HEK293 (cell line): ENCODE data around the gene HMCN2.

Experiments
- GLI2 ChIP-seq: fragments of 450-650 bp; formaldehyde crosslinking; IDR thresholded peaks from 2 replicates; pipeline ENCODE4; 2017; ENCODE audit warnings: missing biosample characterization, missing genetic modification characterization, low read depth, borderline replicate concordance
- IKZF3 ChIP-seq: fragments of 450-650 bp; IDR thresholded peaks from 2 replicates; pipeline ENCODE4 v1.5.0; 2018; ENCODE audit warnings: missing biosample characterization, mild to moderate bottlenecking, missing genetic modification characterization, moderate library complexity
- KLF1 ChIP-seq: fragments of 450-650 bp; formaldehyde crosslinking; IDR thresholded peaks from 2 replicates; pipeline ENCODE4 v1.5.1; 2016; ENCODE audit warnings: missing biosample characterization, missing genetic modification characterization
- MZF1 ChIP-seq: fragments of 450-650 bp; formaldehyde crosslinking; IDR thresholded peaks from 2 replicates; pipeline ENCODE4 v1.5.1; 2017; ENCODE audit warnings: missing biosample characterization, missing genetic modification characterization, borderline replicate concordance
- TRIM28 ChIP-seq: IDR thresholded peaks from 2 replicates; pipeline ENCODE4 v1.6.1; 2011; ENCODE audit warnings: low read length, control low read depth, borderline replicate concordance
- ZBTB48 ChIP-seq: fragments of 450-650 bp; formaldehyde crosslinking; IDR thresholded peaks from 2 replicates; pipeline ENCODE4 v1.5.1; 2016; ENCODE audit warnings: missing biosample characterization, missing genetic modification characterization
- ZEB2 ChIP-seq: fragments of 450-650 bp; formaldehyde crosslinking; IDR thresholded peaks from 2 replicates; pipeline ENCODE4 v1.5.1; 2016; ENCODE audit warnings: missing biosample characterization, missing genetic modification characterization
- ZNF140 ChIP-seq: fragments of 450-650 bp; formaldehyde crosslinking; IDR thresholded peaks from 2 replicates; pipeline ENCODE4 v1.5.1; 2016; ENCODE audit warnings: missing biosample characterization, missing genetic modification characterization
- ZNF175 ChIP-seq: fragments of 450-650 bp; formaldehyde crosslinking; IDR thresholded peaks from 2 replicates; pipeline ENCODE4 v1.5.1; 2016; ENCODE audit warnings: missing biosample characterization, missing genetic modification characterization
- ZNF23 ChIP-seq: fragments of 450-650 bp; formaldehyde crosslinking; IDR thresholded peaks from 2 replicates; pipeline ENCODE4 v1.5.1; 2016; ENCODE audit warnings: missing biosample characterization, missing genetic modification characterization, borderline replicate concordance
- ZNF274 ChIP-seq, 2 experiments: fragments of 200-500 bp in 1 of 2; fragments of 450-650 bp in 1 of 2; sonication (Bioruptor generic) in 1 of 2; formaldehyde crosslinking in 1 of 2; IDR thresholded peaks; 2 replicates each; pipeline versions ENCODE4 v1.5.1 to v1.6.1; 2014 to 2016; ENCODE audit warnings: borderline replicate concordance in 1 of 2, inconsistent platforms in 1 of 2, low read length in 1 of 2, missing biosample characterization in 1 of 2, missing genetic modification characterization in 1 of 2
- ZNF302 ChIP-seq: fragments of 450-650 bp; formaldehyde crosslinking; IDR thresholded peaks from 2 replicates; pipeline ENCODE4 v1.5.1; 2016; ENCODE audit warnings: missing biosample characterization, missing genetic modification characterization, low read depth
- ZNF311 ChIP-seq: fragments of 450-650 bp; formaldehyde crosslinking; IDR thresholded peaks from 2 replicates; pipeline ENCODE4 v1.5.1; 2017; ENCODE audit warnings: missing biosample characterization, missing genetic modification characterization, borderline replicate concordance
- ZNF335 ChIP-seq: fragments of 450-650 bp; formaldehyde crosslinking; conservative IDR thresholded peaks from 2 replicates; pipeline ENCODE4 v1.5.1; 2016; ENCODE audit warnings: missing biosample characterization, missing genetic modification characterization
- ZNF37A ChIP-seq: fragments of 450-650 bp; IDR thresholded peaks from 2 replicates; pipeline ENCODE4 v1.5.1; 2018; ENCODE audit warnings: missing biosample characterization, missing genetic modification characterization
- ZNF423 ChIP-seq: fragments of 450-650 bp; formaldehyde crosslinking; IDR thresholded peaks from 2 replicates; pipeline ENCODE4 v1.5.1; 2016; ENCODE audit warnings: missing biosample characterization, missing genetic modification characterization
- ZNF501 ChIP-seq: fragments of 450-650 bp; formaldehyde crosslinking; IDR thresholded peaks from 2 replicates; pipeline ENCODE4 v1.5.1; 2016; ENCODE audit warnings: missing biosample characterization, missing genetic modification characterization
- ZNF558 ChIP-seq: fragments of 450-650 bp; formaldehyde crosslinking; IDR thresholded peaks from 2 replicates; pipeline ENCODE4 v1.5.1; 2016; ENCODE audit warnings: missing biosample characterization, missing genetic modification characterization
- ZNF623 ChIP-seq: fragments of 450-650 bp; formaldehyde crosslinking; IDR thresholded peaks from 2 replicates; pipeline ENCODE4 v1.5.1; 2016; ENCODE audit warnings: missing biosample characterization, missing genetic modification characterization
- ZNF768 ChIP-seq: fragments of 450-650 bp; formaldehyde crosslinking; IDR thresholded peaks from 2 replicates; pipeline ENCODE4 v1.5.1; 2018; ENCODE audit warnings: missing biosample characterization, mild to moderate bottlenecking, missing genetic modification characterization
- ZNF837 ChIP-seq: fragments of 450-650 bp; formaldehyde crosslinking; IDR thresholded peaks from 2 replicates; pipeline ENCODE4 v1.5.1; 2016; ENCODE audit warnings: missing biosample characterization, missing genetic modification characterization
- TF ChIP-seq, protein P1 (sequence below): fragments of 450-650 bp; formaldehyde crosslinking; IDR thresholded peaks from 2 replicates; pipeline ENCODE4 v1.5.1; 2016; ENCODE audit warnings: missing biosample characterization, missing genetic modification characterization, borderline replicate concordance
- TF ChIP-seq, protein P2 (sequence below): fragments of 450-650 bp; formaldehyde crosslinking; IDR thresholded peaks from 2 replicates; pipeline ENCODE4 v1.5.1; 2016; ENCODE audit warnings: missing biosample characterization, missing genetic modification characterization
- TF ChIP-seq, protein P3 (sequence below): fragments of 450-650 bp; formaldehyde crosslinking; IDR thresholded peaks from 2 replicates; pipeline ENCODE4 v1.5.1; 2016; ENCODE audit warnings: missing biosample characterization, missing genetic modification characterization
- TF ChIP-seq, protein P4 (sequence below): fragments of 450-650 bp; formaldehyde crosslinking; IDR thresholded peaks from 2 replicates; pipeline ENCODE4 v1.5.1; 2017; ENCODE audit warnings: missing biosample characterization, missing genetic modification characterization
- TF ChIP-seq, protein P5 (sequence below): fragments of 450-650 bp; formaldehyde crosslinking; IDR thresholded peaks from 2 replicates; pipeline ENCODE4 v1.5.1; 2017; ENCODE audit warnings: missing biosample characterization, missing genetic modification characterization
- TF ChIP-seq, protein P6 (sequence below): fragments of 450-650 bp; formaldehyde crosslinking; IDR thresholded peaks from 2 replicates; pipeline ENCODE4 v1.5.1; 2016; ENCODE audit warnings: missing biosample characterization, missing genetic modification characterization
- TF ChIP-seq, protein P7 (sequence below): fragments of 450-650 bp; formaldehyde crosslinking; IDR thresholded peaks from 2 replicates; pipeline ENCODE4 v1.5.0; 2017; ENCODE audit warnings: missing biosample characterization, missing genetic modification characterization, borderline replicate concordance

Gene HMCN2

DNA sequence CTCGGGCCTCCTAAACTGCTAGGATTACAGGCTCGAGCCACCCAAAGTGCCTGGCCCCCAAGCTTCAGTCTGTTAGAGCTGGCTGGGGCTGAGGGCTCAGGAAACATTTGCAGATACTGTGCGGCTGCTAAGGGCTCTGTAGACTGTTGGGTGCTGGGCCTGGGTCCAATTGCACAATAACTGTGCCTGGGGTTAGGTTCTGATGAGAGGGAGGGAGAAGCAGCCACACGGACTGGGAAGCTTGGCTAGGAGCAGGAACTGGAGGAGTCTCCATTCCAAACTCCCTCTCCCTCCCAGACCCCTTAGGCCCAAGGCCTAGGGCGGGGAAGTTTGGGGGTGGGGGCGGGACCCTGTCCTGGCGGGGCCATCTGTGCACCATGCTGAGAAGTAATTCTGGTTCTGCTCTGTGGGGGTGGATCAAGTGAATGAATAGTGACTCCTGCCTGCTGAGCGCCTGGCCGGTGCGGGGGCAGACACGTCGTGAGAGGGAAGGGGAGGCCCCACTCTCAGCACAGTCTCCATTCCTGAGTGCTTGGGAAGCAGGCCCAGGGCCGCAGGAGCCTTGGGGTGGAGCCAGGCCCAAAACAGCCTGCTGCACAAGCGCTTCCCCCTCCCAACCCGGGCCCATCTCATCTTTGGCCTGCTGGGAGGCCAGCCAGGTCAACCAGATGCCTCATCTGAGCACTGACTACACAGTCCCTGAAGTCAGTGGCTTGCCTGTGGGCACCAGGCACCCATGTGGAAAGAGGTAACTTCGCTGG is 180.7 kb downstream of the HMCN2 start (continued):
- TF ChIP-seq ZNF335 (no peak), ZNF623 (no peak), ZNF140 (tag by site-specific recombination) (no peak), ZBTB48 (tag by site-specific recombination) (peak; percentile 97), ZNF37A (tag by site-specific recombination) (no peak), TRIM28 (no peak), ZNF23 (tag by site-specific recombination) (no peak), ZNF175 (tag by site-specific recombination) (no peak), ZNF274 (IDR thresholded peaks at IDR 0.05; ENCODE audit: low read length) (no peak), ZNF274 (tag by site-specific recombination; IDR thresholded peaks at IDR 0.05; ENCODE audit: borderline replicate concordance) (no peak), KLF1 (peak; percentile 17; the same call in 1 of the 2 replicates), GLI2 (tag by site-specific recombination) (no peak), MZF1 (tag by site-specific recombination) (no peak), ZNF423 (tag by site-specific recombination) (no peak), ZNF768 (tag by site-specific recombination) (no peak), ZNF311 (tag by site-specific recombination) (no peak), ZEB2 (tag by site-specific recombination) (no peak), ZNF501 (tag by site-specific recombination) (no peak), ZNF302 (tag by site-specific recombination) (no peak), IKZF3 (peak; percentile 90), ZNF558 (tag by site-specific recombination) (no peak), ZNF837 (no peak)
- TF ChIP-seq, protein P1, sequence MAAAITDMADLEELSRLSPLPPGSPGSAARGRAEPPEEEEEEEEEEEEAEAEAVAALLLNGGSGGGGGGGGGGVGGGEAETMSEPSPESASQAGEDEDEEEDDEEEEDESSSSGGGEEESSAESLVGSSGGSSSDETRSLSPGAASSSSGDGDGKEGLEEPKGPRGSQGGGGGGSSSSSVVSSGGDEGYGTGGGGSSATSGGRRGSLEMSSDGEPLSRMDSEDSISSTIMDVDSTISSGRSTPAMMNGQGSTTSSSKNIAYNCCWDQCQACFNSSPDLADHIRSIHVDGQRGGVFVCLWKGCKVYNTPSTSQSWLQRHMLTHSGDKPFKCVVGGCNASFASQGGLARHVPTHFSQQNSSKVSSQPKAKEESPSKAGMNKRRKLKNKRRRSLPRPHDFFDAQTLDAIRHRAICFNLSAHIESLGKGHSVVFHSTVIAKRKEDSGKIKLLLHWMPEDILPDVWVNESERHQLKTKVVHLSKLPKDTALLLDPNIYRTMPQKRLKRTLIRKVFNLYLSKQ (tag by site-specific recombination), result no peak
- TF ChIP-seq, protein P2, sequence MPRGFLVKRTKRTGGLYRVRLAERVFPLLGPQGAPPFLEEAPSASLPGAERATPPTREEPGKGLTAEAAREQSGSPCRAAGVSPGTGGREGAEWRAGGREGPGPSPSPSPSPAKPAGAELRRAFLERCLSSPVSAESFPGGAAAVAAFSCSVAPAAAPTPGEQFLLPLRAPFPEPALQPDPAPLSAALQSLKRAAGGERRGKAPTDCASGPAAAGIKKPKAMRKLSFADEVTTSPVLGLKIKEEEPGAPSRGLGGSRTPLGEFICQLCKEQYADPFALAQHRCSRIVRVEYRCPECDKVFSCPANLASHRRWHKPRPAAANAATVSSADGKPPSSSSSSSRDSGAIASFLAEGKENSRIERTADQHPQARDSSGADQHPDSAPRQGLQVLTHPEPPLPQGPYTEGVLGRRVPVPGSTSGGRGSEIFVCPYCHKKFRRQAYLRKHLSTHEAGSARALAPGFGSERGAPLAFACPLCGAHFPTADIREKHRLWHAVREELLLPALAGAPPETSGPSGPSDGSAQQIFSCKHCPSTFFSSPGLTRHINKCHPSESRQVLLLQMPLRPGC (tag by site-specific recombination), result no peak
- TF ChIP-seq, protein P3, sequence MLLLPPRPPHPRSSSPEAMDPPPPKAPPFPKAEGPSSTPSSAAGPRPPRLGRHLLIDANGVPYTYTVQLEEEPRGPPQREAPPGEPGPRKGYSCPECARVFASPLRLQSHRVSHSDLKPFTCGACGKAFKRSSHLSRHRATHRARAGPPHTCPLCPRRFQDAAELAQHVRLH (tag by site-specific recombination), result no peak
- TF ChIP-seq, protein P4, sequence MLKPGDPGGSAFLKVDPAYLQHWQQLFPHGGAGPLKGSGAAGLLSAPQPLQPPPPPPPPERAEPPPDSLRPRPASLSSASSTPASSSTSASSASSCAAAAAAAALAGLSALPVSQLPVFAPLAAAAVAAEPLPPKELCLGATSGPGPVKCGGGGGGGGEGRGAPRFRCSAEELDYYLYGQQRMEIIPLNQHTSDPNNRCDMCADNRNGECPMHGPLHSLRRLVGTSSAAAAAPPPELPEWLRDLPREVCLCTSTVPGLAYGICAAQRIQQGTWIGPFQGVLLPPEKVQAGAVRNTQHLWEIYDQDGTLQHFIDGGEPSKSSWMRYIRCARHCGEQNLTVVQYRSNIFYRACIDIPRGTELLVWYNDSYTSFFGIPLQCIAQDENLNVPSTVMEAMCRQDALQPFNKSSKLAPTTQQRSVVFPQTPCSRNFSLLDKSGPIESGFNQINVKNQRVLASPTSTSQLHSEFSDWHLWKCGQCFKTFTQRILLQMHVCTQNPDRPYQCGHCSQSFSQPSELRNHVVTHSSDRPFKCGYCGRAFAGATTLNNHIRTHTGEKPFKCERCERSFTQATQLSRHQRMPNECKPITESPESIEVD (tag by site-specific recombination), result no peak
- TF ChIP-seq, protein P5, sequence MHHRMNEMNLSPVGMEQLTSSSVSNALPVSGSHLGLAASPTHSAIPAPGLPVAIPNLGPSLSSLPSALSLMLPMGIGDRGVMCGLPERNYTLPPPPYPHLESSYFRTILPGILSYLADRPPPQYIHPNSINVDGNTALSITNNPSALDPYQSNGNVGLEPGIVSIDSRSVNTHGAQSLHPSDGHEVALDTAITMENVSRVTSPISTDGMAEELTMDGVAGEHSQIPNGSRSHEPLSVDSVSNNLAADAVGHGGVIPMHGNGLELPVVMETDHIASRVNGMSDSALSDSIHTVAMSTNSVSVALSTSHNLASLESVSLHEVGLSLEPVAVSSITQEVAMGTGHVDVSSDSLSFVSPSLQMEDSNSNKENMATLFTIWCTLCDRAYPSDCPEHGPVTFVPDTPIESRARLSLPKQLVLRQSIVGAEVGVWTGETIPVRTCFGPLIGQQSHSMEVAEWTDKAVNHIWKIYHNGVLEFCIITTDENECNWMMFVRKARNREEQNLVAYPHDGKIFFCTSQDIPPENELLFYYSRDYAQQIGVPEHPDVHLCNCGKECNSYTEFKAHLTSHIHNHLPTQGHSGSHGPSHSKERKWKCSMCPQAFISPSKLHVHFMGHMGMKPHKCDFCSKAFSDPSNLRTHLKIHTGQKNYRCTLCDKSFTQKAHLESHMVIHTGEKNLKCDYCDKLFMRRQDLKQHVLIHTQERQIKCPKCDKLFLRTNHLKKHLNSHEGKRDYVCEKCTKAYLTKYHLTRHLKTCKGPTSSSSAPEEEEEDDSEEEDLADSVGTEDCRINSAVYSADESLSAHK (tag by site-specific recombination), result no peak
- TF ChIP-seq, protein P6, sequence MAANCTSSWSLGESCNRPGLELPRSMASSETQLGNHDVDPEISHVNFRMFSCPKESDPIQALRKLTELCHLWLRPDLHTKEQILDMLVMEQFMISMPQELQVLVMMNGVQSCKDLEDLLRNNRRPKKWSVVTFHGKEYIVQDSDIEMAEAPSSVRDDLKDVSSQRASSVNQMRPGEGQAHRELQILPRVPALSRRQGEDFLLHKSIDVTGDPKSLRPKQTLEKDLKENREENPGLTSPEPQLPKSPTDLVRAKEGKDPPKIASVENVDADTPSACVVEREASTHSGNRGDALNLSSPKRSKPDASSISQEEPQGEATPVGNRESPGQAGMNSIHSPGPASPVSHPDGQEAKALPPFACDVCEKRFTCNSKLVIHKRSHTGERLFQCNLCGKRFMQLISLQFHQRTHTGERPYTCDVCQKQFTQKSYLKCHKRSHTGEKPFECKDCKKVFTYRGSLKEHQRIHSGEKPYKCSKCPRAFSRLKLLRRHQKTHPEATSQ, result 0 out of 2 replicates have a peak, but pooled peaks have one; percentile 63
- TF ChIP-seq, protein P7, sequence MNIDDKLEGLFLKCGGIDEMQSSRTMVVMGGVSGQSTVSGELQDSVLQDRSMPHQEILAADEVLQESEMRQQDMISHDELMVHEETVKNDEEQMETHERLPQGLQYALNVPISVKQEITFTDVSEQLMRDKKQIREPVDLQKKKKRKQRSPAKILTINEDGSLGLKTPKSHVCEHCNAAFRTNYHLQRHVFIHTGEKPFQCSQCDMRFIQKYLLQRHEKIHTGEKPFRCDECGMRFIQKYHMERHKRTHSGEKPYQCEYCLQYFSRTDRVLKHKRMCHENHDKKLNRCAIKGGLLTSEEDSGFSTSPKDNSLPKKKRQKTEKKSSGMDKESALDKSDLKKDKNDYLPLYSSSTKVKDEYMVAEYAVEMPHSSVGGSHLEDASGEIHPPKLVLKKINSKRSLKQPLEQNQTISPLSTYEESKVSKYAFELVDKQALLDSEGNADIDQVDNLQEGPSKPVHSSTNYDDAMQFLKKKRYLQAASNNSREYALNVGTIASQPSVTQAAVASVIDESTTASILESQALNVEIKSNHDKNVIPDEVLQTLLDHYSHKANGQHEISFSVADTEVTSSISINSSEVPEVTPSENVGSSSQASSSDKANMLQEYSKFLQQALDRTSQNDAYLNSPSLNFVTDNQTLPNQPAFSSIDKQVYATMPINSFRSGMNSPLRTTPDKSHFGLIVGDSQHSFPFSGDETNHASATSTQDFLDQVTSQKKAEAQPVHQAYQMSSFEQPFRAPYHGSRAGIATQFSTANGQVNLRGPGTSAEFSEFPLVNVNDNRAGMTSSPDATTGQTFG (tag by site-specific recombination), result no peak
